ENCODE measurements around the gene TEX14. TPM values are rescaled to one million over a fixed set of nuclear protein-coding genes. Genes with fewer than 3 reads are reported as not detected.

TEX14 gene
- total and polyA plus RNA-seq, 10 of the 15 experiments (the other 5 are each of a cell fraction or from before 2014, with no cell fraction given), result 0.15 to 1.3 (median 0.66) TPM

DNA sequence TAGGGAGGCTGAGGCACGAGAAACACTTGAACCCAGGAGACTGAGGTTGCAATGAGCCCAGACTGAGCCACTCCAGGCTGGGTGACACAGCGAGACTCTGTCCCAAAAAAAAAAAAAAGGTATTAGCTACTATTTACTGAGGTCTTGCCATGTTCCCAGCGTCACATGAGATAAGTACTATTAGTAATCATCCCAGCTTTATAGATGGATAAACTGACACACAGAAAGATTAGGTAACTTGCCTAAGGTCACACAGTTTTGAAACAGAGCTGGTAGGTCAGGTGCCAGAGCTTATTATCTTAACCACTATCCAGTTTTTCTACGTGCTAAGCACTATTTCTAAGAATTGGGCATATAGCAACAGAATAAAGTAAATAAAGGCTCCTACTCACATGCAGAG is 51.6 kb downstream of the TEX14 start:
- Histone ChIP-seq H3K4me1 (ENCODE audit: control insufficient read depth, insufficient read depth, low read length) (no peaks in the 10 kb centered on the region), H3K36me3 (ENCODE audit: control insufficient read depth in 2 of 2, insufficient read depth in 2 of 2, low read length in 1 of 2) (no peaks in the 10 kb centered on the region), H3K4me3 (no peak overlapping the region), H3K9ac (ENCODE audit: control insufficient read depth, insufficient read depth, low read length) (no peak overlapping the region), H3K27me3 (replicated peaks in 1 of 2; ENCODE audit: control insufficient read depth in 2 of 2, insufficient read depth in 2 of 2, low read length in 1 of 2) (no peaks in the 10 kb centered on the region), H3K27ac (ENCODE audit: control insufficient read depth, insufficient read depth) (no peak overlapping the region), H4K20me1 (ENCODE audit: control insufficient read depth, insufficient read depth) (no peaks in the 10 kb centered on the region), H3K4me2 (ENCODE audit: control insufficient read depth, insufficient read depth) (no peak overlapping the region), H3K79me2 (ENCODE audit: control insufficient read depth, insufficient read depth, low read length) (no peaks in the 10 kb centered on the region), H3K9me3 (replicated peaks; ENCODE audit: control insufficient read depth, insufficient read depth, low read length) (no peaks in the 10 kb centered on the region), H2AFZ (ENCODE audit: control insufficient read depth, low read depth, low read length) (no peak overlapping the region)
- in situ Hi-C loops (cut with MboI), result no loop called here
- ATAC-seq (no peak), DNase-seq (ENCODE audit: low read depth, low spot score) (no peak), FAIRE-seq (no peak)
- POLR2A ChIA-PET, result interaction anchor here (0.6 to 1.7 kb wide), 2 partner anchors 9 to 12 kb away, joined by 4 to 12 read pairs; no protein-coding TSS in a partner anchor
- TF ChIP-seq CBX3 (IDR thresholded peaks at IDR 0.05; ENCODE audit: borderline replicate concordance, low read depth) (no peak), POLR2AphosphoS5 (IDR thresholded peaks at IDR 0.05; ENCODE audit: low read length) (no peak)
- SMC1A ChIA-PET (ENCODE audit: uncharacterized antibody, unreplicated experiment), result interaction anchor here (0.9 kb wide), 2 partner anchors 31 to 364 kb away, joined by 3 read pairs; no protein-coding TSS in a partner anchor
- intact Hi-C loops (cut with micrococcal nuclease; ENCODE audit: unreplicated experiment), result no loop called here
- WGBS (ENCODE audit: insufficient coverage, insufficient replicate concordance, low lambda C conversion rate, missing lambda C conversion rate), result 29% methylated on average over 4 of the region's 4 CpGs
- CTCF ChIA-PET, result interaction anchor here (0.7 to 1.4 kb wide), 4 partner anchors 8 to 62 kb away, joined by 3 to 8 read pairs (median 3); no protein-coding TSS in a partner anchor
- no TSS peak for BruUV-seq (replicated peaks)
- RAD21 ChIA-PET (ENCODE audit: unreplicated experiment), result interaction anchor here (0.6 to 1.4 kb wide), 3 partner anchors 8 to 492 kb away, joined by 3 to 6 read pairs (median 3); no protein-coding TSS in a partner anchor

DNA sequence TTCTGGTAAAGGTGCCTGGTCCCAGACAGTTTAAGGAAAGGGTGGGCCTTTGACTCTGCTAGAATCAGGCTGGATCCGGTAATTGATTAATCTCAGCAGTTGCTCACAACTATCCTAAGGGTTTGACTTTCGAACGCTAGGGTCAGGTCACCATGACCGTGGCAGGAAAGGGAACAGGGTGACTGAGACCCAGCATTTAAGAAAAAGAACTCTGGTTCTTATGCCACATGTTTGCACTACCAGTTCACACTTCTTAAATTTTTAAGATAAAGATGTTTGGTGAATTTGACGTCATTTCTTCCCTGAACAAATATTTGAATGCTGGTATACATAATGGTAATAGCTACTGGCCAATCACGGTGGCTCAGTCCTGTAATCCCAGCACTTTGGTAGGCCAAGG is 52.2 kb downstream of the TEX14 start:
- no peak overlapping the region for H3K9ac ChIP-seq (ENCODE audit: control insufficient read depth, insufficient read depth, low read length)
- DNase-seq (ENCODE audit: low read depth, low spot score), result no peak
- H3K27me3 ChIP-seq (replicated peaks in 1 of 2; ENCODE audit: control insufficient read depth in 2 of 2, insufficient read depth in 2 of 2, low read length in 1 of 2), result no peaks in the 10 kb centered on the region
- SMC1A ChIA-PET (ENCODE audit: uncharacterized antibody, unreplicated experiment), result interaction anchor here (0.9 kb wide), 1 partner anchor 364 kb away, joined by 3 read pairs; no protein-coding TSS in a partner anchor
- no peaks in the 10 kb centered on the region for H3K9me3 ChIP-seq (replicated peaks; ENCODE audit: control insufficient read depth, insufficient read depth, low read length)
- no peak overlapping the region for H3K4me2 ChIP-seq (ENCODE audit: control insufficient read depth, insufficient read depth)
- H4K20me1 ChIP-seq (ENCODE audit: control insufficient read depth, insufficient read depth), result no peaks in the 10 kb centered on the region
- no TSS peak for BruUV-seq (replicated peaks)
- H3K4me3 ChIP-seq, result no peak overlapping the region
- CTCF ChIA-PET, result interaction anchor here (0.7 to 1.4 kb wide), 2 partner anchors 8 to 61 kb away, joined by 3 to 8 read pairs; no protein-coding TSS in a partner anchor
- no peak overlapping the region for H2AFZ ChIP-seq (ENCODE audit: control insufficient read depth, low read depth, low read length)
- ATAC-seq, result no peak
- no peak for TF ChIP-seq ZBED1 (IDR thresholded peaks at IDR 0.05; ENCODE audit: borderline replicate concordance)
- TF ChIP-seq NR2F1 (conservative IDR thresholded peaks at IDR 0.05), result no peak
- no peak for TF ChIP-seq HDAC6 (IDR thresholded peaks at IDR 0.05; ENCODE audit: unreplicated experiment)
- no peak for TF ChIP-seq TCF7 (IDR thresholded peaks at IDR 0.05; ENCODE audit: borderline replicate concordance)
- TF ChIP-seq FOXK2 (IDR thresholded peaks at IDR 0.05), result no peak
- no peaks in the 10 kb centered on the region for H3K4me1 ChIP-seq (ENCODE audit: control insufficient read depth, insufficient read depth, low read length)
- no peaks in the 10 kb centered on the region for H3K36me3 ChIP-seq (ENCODE audit: control insufficient read depth in 2 of 2, insufficient read depth in 2 of 2, low read length in 1 of 2)
- POLR2A ChIA-PET, result interaction anchor here (0.6 to 1.7 kb wide), 2 partner anchors 8 to 64 kb away, joined by 3 to 12 read pairs; no protein-coding TSS in a partner anchor
- no peak overlapping the region for H3K27ac ChIP-seq (ENCODE audit: control insufficient read depth, insufficient read depth)
- H3K79me2 ChIP-seq (ENCODE audit: control insufficient read depth, insufficient read depth, low read length), result no peaks in the 10 kb centered on the region
- intact Hi-C loops (cut with micrococcal nuclease; ENCODE audit: unreplicated experiment), result no loop called here
- in situ Hi-C loops (cut with MboI), result no loop called here
- RAD21 ChIA-PET (ENCODE audit: unreplicated experiment), result interaction anchor here (1.1 to 1.4 kb wide), 2 partner anchors 8 to 61 kb away, joined by 3 to 6 read pairs; no protein-coding TSS in a partner anchor
- FAIRE-seq, result no peak
- 56% methylated on average over 6 of the region's 6 CpGs for WGBS (ENCODE audit: insufficient coverage, insufficient replicate concordance, low lambda C conversion rate, missing lambda C conversion rate)

All from GM12878 (cell line).